HG03439 (cell line): ENCODE measurements around the gene AVEN.
"Not testable (repeated sequence)": the region's sequence is repeated elsewhere in the genome, so short reads cannot be mapped to it uniquely, and the experiment has no call there.

Experiments
- ATAC-seq: cut with Tn5 transposase; IDR thresholded peaks from one replicate; pipeline ENCODE4 v1.9.1; 2021; ENCODE audit warnings: mild to moderate bottlenecking, moderate library complexity; ENCODE audit not compliant: unreplicated experiment

Gene AVEN

GRCh38 chr15:33857726-33858125 lies 181.3 kb downstream of the AVEN start:
- ATAC-seq, result no peak

DNA sequence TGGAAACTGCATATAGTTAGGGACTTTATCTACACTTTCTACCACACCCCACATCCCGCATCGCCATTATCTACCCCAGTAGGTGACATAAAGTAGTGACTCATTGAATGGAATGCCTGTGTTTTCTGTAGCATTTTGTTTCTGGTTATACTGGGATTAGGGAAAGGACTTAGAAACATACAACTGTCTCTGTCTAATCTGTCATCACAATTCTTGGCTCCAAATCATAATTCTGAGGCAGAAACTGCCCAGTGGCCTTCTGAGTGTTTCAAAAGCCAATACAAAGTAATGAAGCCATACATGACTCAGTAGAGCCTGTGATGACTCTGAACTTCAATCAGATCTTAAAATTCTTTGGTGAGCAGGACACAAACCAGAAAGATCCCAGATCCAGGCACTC lies 186.4 kb downstream of the AVEN start:
- ATAC-seq, result no peak

- ATAC-seq, result no peak
These were observed 186.9 kb downstream of the AVEN start for GRCh38 chr15:33852094-33852493.

DNA sequence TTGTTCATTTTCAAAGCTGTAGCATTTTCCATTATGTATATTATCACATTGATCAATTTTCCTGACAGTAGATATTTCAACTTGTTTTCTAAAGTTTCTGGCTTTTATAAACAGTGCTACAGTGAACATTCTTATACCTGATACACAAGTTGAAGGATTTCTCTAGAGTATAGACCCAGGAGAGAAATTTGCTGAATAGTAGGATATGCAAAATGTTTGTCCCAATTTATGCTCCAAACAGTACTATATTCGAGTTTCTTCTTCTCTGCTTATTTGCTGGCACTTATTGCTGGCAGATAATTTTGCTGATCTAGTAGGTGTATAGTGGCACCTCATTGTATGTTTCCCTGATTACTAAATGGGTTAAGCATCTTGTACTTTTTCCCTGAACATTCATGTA lies 187.9 kb downstream of the AVEN start:
- ATAC-seq, result no peak

- no peak for ATAC-seq
These were observed 191.0 kb downstream of the AVEN start for GRCh38 chr15:33848011-33848410.

GRCh38 chr15:33846862-33847261 lies 192.1 kb downstream of the AVEN start:
- ATAC-seq, result no peak

DNA sequence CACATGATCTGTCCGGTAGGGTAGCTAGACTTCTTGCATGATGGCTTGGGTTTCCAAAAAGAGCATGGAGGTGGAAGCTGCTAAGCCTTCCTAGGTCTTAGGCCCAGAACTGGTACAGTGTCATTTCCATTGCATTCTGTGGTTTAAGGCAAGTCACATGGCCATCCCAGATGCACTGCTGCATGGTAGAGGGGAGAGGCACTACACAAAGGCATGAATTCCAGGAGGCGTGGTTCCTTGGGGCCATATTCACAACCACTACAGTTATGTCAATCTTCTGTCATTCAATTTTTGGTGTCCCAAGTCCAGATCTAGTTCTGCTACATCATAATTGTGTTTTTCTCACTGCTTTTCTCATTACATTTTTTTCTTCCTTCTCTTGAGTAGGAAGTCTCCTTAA lies 192.9 kb downstream of the AVEN start:
- ATAC-seq, result no peak

DNA sequence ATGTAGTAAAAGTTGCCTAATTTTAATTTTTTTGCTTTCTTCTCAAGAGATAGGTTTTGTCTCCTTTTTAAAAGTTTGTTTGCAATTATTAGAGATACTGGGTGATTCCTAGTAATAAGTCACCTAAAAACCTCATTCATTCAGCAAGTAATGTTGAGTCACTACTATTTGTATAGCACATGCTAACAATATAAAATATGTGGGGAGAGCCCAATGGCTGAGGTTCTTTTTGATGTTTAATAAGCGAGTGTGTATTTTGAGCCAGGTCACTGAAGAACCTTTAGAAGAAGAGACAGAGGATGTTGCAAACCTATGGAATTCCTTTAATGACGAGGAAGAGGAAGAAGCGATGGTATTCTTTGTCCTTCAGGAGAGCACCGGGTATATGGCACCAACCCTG lies 194.4 kb downstream of the AVEN start:
- no peak for ATAC-seq

GRCh38 chr15:33844186-33844585 lies 194.8 kb downstream of the AVEN start:
- ATAC-seq, result no peak

DNA sequence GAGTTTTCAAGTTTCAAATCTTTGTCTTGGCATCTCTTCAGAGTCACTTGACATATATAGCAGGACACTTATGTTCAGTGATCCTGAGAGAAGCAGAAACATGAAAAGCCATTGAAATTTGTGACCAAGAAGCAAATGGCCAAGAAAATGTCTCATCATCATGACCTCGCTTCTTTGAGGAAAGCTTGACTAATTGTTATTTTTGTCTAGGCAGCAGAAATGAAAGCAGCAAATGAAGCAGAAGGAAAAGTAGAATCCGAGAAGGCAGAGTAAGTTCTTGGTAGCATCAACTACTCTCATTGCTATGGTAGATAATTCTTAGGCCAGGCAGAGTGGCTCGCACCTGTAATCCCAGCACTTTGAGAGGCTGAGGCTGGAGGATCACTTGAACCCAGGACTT lies 198.4 kb downstream of the AVEN start:
- no peak for ATAC-seq

DNA sequence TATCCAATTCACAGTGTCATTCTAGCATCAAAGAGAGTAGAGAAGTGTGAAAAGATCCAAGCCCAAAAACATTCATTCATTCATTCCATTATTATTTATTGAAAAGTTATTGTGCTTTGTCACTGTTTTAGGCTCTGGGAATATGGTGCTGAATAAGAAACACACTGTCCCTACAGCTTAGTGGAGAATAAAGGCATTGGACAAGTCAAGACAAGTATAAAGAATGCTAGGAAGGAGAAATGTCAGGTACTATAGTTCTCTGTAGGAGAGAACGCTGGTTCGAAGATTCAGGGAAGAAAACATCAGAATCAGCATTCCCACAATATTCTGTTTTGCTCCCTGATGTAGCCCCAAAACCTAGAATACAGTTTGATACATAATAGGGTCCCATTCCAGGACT lies 199.5 kb downstream of the AVEN start:
- no peak for ATAC-seq

GRCh38 chr15:33837294-33837693 lies 201.7 kb downstream of the AVEN start:
- no peak for ATAC-seq

- no peak for ATAC-seq
These were observed 203.9 kb downstream of the AVEN start for GRCh38 chr15:33834892-33835743.

DNA sequence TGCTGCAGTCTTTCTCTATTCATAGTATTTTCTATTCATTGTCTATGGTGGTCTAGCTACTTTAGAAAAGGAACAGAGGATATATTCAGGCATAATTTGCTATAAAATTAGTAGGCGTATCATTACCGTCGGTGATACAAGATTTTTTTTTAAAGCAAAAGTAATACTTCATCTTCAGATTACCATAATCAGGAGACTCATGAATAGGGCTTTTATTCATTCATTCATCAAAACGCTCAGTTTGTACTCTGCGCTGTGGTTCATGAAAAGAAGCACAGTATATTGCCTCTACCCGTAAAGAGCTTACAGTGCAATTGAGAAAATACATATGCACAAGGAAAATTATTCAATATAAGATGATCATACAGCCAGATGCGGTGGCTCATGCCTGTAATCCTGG lies 207.4 kb downstream of the AVEN start:
- ATAC-seq, result no peak

GRCh38 chr15:33830351-33830750 lies 208.7 kb downstream of the AVEN start:
- no peak for ATAC-seq

DNA sequence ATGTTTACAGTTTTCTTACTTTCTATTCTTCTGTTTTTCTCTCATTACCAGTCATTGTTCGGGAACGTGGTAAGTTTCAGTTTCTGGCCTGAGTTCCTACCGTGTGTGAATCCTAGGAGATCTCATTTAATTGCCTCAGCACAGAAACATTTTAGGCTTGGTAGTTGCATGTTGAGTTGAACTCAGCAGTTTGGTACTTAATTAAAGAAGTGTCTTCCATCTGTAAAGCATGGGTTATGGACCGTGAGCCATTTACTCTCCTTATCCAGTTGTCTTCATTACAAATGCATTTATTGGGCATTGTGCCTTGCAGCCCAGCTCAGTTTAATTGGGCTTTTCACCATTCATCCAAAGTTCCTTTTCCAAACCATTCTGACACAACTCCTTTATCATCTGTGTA lies 212.8 kb downstream of the AVEN start:
- no peak for ATAC-seq

GRCh38 chr15:33825453-33825852 lies 213.6 kb downstream of the AVEN start:
- ATAC-seq, result no peak

DNA sequence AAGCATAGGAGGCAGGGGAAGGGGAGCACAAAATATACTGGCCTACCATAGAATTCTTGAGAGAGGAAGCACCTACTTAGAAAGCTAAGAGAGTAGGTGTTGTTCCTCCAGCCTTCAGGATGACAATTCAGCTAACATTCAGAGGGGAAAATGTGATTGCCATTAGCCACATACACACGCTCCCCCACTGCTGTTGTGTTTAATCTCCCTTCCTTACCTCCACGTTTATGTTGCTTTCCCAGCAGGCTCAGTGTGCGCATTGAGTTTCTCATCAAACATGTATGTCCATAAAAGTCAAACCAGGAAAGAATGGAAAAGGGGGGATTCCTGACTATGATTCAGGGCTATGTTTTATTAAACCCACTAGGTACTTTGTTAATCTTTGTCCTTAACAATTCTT lies 215.9 kb downstream of the AVEN start:
- no peak for ATAC-seq

DNA sequence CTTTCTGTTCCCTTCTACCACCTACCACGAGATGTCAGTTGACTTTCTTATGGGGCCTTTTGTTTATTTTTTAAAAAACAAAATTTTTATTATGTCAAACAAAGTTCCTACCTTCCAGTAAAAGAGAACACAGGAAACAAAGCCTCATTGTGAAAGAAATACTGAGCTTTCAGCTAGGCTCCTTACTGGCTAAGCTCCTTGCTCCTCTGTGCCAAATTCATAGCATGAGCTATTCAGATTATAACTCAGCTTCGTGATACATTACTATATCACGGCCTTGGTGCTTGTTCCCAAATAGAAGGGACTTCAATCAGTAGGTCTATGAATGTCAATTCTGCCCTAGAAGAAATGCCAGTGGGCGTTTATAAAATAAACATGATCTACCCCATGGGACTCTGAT lies 216.5 kb downstream of the AVEN start:
- no peak for ATAC-seq

- ATAC-seq, result not testable (repeated sequence)
These were observed 219.5 kb downstream of the AVEN start for GRCh38 chr15:33819499-33819898.
